ENCODE results near the gene ZBTB1.
"Not testable (repeated sequence)": the region's sequence is repeated elsewhere in the genome, so short reads cannot be mapped to it uniquely, and the experiment has no call there.

ZBTB1 gene

GRCh38 chr14:64549016-64549415 is 44.4 kb downstream of the ZBTB1 start:
- no peak for DNase-seq (ENCODE audit: low read depth in 2 of 2)
- TF ChIP-seq, protein P1, sequence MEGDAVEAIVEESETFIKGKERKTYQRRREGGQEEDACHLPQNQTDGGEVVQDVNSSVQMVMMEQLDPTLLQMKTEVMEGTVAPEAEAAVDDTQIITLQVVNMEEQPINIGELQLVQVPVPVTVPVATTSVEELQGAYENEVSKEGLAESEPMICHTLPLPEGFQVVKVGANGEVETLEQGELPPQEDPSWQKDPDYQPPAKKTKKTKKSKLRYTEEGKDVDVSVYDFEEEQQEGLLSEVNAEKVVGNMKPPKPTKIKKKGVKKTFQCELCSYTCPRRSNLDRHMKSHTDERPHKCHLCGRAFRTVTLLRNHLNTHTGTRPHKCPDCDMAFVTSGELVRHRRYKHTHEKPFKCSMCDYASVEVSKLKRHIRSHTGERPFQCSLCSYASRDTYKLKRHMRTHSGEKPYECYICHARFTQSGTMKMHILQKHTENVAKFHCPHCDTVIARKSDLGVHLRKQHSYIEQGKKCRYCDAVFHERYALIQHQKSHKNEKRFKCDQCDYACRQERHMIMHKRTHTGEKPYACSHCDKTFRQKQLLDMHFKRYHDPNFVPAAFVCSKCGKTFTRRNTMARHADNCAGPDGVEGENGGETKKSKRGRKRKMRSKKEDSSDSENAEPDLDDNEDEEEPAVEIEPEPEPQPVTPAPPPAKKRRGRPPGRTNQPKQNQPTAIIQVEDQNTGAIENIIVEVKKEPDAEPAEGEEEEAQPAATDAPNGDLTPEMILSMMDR (IDR thresholded peaks at IDR 0.05; ENCODE audit: low read depth, low read length) = no peak
- H3K4me3 ChIP-seq (replicated peaks in 1 of 2; ENCODE audit: low read depth in 2 of 2, low read length in 2 of 2) = no peak overlapping the region

- H3K4me3 ChIP-seq (replicated peaks in 1 of 2; ENCODE audit: low read depth in 2 of 2, low read length in 2 of 2) = peak within 1 kb of the TSS in 1 of 2 donors; percentile 11
- no peak for DNase-seq (ENCODE audit: low read depth in 2 of 2)
- TF ChIP-seq, protein P1 (IDR thresholded peaks at IDR 0.05; ENCODE audit: low read depth, low read length) = no peak
These were observed 45.4 kb downstream of the ZBTB1 start, which contains the start of gene PPP1R36 for GRCh38 chr14:64549791-64550620. Gene PPP1R36, plus strand, starts transcription at chr14:64549961. Its CDS starts 37 bp downstream, at chr14:64549998.

DNA sequence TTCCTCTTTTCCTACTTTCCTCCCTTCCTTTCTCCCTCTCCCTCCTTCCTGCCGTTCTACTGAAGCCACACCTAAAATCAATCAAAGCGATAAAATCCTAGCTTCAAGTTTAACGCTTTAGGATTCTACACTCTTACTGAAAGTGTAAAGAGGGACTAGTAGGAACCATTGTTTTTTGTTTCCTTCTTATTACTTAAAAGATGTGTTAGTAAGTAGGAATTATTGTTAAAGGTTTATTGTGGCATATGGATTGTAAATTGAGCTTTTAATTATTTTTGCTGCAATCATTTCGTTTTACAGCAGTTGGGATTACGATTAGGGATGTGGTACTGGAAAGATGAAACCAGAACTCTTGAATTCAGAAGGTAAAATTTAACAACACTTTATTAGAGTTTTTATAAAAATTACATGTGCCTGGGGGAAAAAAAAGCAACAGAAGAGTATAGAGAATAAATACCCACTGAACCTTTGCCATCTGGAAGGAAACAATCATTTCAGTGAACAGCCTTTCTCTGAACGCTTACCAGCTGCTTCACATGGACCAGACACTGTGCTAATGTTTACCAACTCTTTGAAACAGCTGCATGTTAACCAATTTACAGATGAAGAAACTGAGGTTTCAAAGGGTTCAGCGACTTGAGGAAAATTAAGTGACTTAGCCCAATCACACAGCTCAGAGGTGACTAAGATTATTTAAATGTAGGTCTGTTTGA is 46.2 kb downstream of the ZBTB1 start:
- TF ChIP-seq, protein P1 (IDR thresholded peaks at IDR 0.05; ENCODE audit: low read depth, low read length) = no peak
- no peak overlapping the region for H3K4me3 ChIP-seq (replicated peaks in 1 of 2; ENCODE audit: low read depth in 2 of 2, low read length in 2 of 2)
- no peak for DNase-seq (ENCODE audit: low read depth in 2 of 2)

- no peak for DNase-seq (ENCODE audit: low read depth in 2 of 2)
- TF ChIP-seq, protein P1 (IDR thresholded peaks at IDR 0.05; ENCODE audit: low read depth, low read length) = no peak
- no peak overlapping the region for H3K4me3 ChIP-seq (replicated peaks in 1 of 2; ENCODE audit: low read depth in 2 of 2, low read length in 2 of 2)
These were observed 50.0 kb downstream of the ZBTB1 start for GRCh38 chr14:64554556-64554955.

GRCh38 chr14:64556526-64556925 is 52.0 kb downstream of the ZBTB1 start:
- no peak overlapping the region for H3K4me3 ChIP-seq (replicated peaks in 1 of 2; ENCODE audit: low read depth in 2 of 2, low read length in 2 of 2)
- peak; percentile 81 to 91 for DNase-seq (ENCODE audit: low read depth in 2 of 2)
- TF ChIP-seq, protein P1 (IDR thresholded peaks at IDR 0.05; ENCODE audit: low read depth, low read length) = no peak

- DNase-seq (ENCODE audit: low read depth in 2 of 2); H3K4me3 ChIP-seq (replicated peaks in 1 of 2; ENCODE audit: low read depth in 2 of 2, low read length in 2 of 2): not testable (repeated sequence)
These were observed 53.6 kb downstream of the ZBTB1 start for GRCh38 chr14:64558216-64558615.

- H3K4me3 ChIP-seq (replicated peaks in 1 of 2; ENCODE audit: low read depth in 2 of 2, low read length in 2 of 2) = no peak overlapping the region
- TF ChIP-seq, protein P1 (IDR thresholded peaks at IDR 0.05; ENCODE audit: low read depth, low read length) = no peak
- DNase-seq (ENCODE audit: low read depth in 2 of 2) = peak in 1 of 2 donors; percentile 34
These were observed 57.1 kb downstream of the ZBTB1 start for GRCh38 chr14:64561631-64562030.

All from cardiac fibroblast (primary cell).